HG03108 (cell line): ENCODE data around the gene LRP4.
"Not testable (repeated sequence)": the region's sequence is repeated elsewhere in the genome, so short reads cannot be mapped to it uniquely, and the experiment has no call there.

Experiments used
- ATAC-seq: cut with Tn5 transposase; IDR thresholded peaks from one replicate; pipeline ENCODE4 v1.9.1; 2021; ENCODE audit warnings: moderate library complexity; ENCODE audit not compliant: unreplicated experiment

Gene LRP4

GRCh38 chr11:46918083-46918787 is at the start of gene LRP4:
TSS of gene LRP4 (minus strand) at chr11:46918550. CDS start at chr11:46918379, 171 bp downstream.
- ATAC-seq: peak; percentile 49

GRCh38 chr11:46967962-46968361 is 49.6 kb upstream of the LRP4 start:
- ATAC-seq: no peak

- ATAC-seq: no peak
Observed at GRCh38 chr11:46966773-46967172, 48.4 kb upstream of the LRP4 start.

GRCh38 chr11:46963844-46964243 is 45.5 kb upstream of the LRP4 start:
- ATAC-seq: no peak

GRCh38 chr11:46961886-46962285 is 43.5 kb upstream of the LRP4 start:
- not testable (repeated sequence) for ATAC-seq

GRCh38 chr11:46961041-46961440 is 42.7 kb upstream of the LRP4 start:
- no peak for ATAC-seq

- ATAC-seq: no peak
Observed at GRCh38 chr11:46958777-46959176, 40.4 kb upstream of the LRP4 start.

- ATAC-seq: no peak
Observed at GRCh38 chr11:46953093-46953492, 34.7 kb upstream of the LRP4 start.

GRCh38 chr11:46952553-46952952 is 34.2 kb upstream of the LRP4 start:
- no peak for ATAC-seq

- no peak for ATAC-seq
Observed at GRCh38 chr11:46951864-46952263, 33.5 kb upstream of the LRP4 start.

- no peak for ATAC-seq
Observed at GRCh38 chr11:46949297-46949696, 30.9 kb upstream of the LRP4 start.

- ATAC-seq: no peak
Observed at GRCh38 chr11:46948378-46949131, 30.2 kb upstream of the LRP4 start.

- ATAC-seq: no peak
Observed at GRCh38 chr11:46947399-46948077, 29.2 kb upstream of the LRP4 start.

GRCh38 chr11:46944356-46945075 is 26.2 kb upstream of the LRP4 start:
- ATAC-seq: no peak

GRCh38 chr11:46942172-46942571 is 23.8 kb upstream of the LRP4 start:
- no peak for ATAC-seq

GRCh38 chr11:46936138-46937110 is 18.1 kb upstream of the LRP4 start, which contains the start of gene CSTPP1:
TSS of gene CSTPP1 (plus strand) at chr11:46936761. CDS start at chr11:46936806, 45 bp downstream.
- peak; percentile 91 for ATAC-seq

- no peak for ATAC-seq
Observed at GRCh38 chr11:46930089-46930488, 11.7 kb upstream of the LRP4 start.

GRCh38 chr11:46928701-46929100 is 10.4 kb upstream of the LRP4 start:
- not testable (repeated sequence) for ATAC-seq

- ATAC-seq: not testable (repeated sequence)
Observed at GRCh38 chr11:46927928-46928327, 9.6 kb upstream of the LRP4 start.

GRCh38 chr11:46920755-46921154 is 2.4 kb upstream of the LRP4 start:
- no peak for ATAC-seq
